CD4-positive, alpha-beta T cell treated with Interleukin-6 at 100 ng/mL for 8 hours (primary cell): ENCODE measurements around the gene ARHGAP6.

Source experiments
- DNase-seq: peaks from one replicate; pipeline ENCODE4 v3.0.0-alpha.2; 2020; ENCODE audit warnings: mixed read lengths, low spot score

ARHGAP6 gene

DNA sequence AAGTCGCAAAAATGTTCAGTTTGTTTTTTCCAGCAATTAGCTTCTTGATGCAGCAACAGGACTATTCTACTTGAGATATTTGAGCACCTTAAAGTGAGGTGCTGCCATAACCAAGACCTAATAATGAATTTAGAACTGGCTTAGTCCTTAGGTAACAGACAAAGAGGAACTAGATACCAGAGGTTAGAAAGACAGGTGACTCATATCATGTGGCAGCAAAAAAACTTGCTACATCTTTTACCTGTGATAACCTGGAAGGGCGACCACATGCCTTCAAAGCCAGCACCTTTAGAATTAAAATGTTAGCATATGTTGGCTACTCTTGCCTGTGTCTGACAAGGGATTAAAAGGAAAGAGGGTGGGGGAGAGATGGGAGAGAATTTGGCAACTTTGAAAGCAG, 90.4 kb downstream of the ARHGAP6 start:
- no peak for DNase-seq

DNA sequence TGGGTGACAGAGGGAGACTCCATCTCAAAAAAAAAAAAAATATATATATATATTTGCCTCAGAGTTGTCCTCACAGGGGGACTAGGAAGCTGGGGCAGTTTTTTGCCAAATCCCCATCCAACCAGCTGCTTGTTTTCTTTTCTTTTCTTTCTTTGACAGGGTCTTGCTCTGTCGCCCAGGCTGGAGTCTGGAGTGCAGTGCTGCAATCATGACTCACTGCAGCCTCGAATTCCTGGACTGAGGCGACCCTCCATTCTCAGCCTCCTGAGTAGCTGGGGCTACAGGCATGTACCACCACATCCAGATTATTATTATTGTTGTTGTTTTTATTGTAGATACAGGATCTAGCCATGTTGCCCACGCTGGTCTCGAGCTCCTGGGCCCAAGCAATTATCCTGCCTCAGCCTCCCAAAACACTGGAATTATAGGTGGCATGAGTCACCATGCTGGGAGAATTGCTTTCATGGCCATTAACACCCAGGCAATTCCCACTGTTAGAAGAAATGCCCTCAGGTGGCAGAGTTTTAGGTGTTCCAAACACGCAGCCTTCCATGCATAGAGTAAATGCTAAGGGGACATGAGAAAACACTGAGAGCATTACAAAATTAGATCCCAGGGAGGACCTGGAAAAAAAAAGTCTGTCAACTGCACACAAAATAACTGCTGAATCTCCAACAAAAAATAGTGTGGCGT, 98.0 kb downstream of the ARHGAP6 start:
- DNase-seq, result no peak

DNA sequence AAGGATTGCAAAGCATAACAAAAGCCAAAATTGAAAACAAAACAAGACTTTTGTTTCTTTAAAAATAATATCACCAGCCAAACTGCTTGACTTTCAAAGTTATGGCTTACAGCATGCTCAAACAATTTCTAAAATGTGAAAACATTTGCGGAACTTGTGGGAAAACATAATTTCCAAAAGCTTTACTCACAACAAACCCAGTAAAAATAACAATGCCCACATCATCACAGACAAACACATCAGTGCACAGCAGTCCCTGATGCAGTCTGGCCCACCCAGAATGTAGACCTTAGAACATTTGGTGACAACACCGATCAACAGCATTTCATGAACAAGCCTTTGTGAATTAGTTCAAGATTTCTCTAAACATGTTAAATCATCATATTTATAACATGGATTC, 98.9 kb downstream of the ARHGAP6 start:
- no peak for DNase-seq

DNA sequence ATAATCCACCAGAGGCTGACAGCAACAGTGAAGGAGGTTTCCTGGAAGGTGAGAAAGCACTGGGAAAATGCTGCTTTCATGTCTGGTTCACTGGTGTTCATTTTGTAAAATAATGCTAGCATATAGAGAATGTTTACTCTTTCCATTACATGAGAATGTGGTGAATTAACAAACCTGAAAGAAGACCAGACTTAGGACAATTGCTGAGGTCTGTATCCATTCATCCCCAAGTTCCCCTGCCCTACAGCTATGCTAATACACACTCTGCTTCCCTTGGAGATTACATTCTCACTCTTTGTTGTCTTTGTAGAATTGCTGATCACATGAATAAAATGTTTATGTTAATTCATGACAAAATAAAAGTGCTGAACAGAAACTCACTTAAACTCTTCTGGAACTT, 99.5 kb downstream of the ARHGAP6 start:
- DNase-seq, result no peak

DNA sequence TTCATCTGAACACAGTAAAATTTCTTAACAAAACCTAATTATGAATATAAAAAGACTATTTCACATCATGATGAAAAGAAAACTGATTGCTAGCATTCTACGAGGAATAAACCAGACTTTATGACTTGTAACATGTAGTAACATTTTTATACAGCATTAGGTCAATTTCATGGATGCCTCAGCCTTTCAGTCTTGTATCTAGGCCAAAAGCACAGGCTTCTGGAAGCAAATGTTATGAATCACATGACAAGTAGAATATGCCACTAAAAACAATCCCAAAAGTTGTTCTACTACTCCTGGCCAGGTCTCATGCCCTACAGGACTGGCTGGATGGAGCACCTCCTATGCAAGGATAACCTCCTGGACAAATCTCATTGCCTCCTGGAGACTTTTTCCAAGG, 101.2 kb downstream of the ARHGAP6 start:
- DNase-seq, result no peak

DNA sequence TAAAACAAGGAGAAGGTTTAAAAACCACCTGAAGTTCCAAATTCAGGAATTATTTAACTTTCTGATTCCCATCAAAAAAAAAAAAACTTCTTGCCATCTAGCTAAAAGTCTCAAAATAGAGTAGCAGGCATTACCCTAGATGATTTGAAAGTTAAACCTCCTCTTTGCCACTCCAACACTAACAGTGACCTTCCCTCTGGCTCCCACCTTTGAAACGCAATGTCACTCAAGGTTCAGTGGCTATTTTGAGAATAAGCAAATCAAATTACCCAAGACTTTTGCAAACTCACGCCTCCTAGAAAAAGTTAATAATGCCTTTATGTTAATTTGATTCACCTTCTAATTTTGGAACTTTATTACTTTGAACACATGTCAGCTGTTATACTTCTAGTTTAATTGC, 103.2 kb downstream of the ARHGAP6 start:
- no peak for DNase-seq

DNA sequence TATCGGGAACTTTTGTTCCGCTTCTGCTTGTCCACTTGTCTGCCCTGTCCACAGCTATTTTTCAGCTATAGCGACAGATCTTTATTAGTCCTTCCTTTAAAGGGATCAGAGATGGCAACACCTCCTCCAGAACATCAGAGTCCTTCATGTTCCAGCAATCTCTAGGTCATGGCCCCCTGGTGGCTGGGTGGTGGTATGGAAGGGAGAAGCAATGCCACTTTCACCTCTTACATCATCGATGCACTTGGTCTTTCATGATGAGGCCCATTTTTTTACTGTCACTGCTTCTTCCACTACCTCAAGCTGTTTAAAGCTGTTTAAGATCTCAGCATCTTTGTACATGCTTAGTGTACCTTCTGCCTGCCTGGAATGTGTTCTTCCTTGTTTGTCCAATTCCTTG, 106.7 kb downstream of the ARHGAP6 start:
- peak; percentile 18 for DNase-seq

DNA sequence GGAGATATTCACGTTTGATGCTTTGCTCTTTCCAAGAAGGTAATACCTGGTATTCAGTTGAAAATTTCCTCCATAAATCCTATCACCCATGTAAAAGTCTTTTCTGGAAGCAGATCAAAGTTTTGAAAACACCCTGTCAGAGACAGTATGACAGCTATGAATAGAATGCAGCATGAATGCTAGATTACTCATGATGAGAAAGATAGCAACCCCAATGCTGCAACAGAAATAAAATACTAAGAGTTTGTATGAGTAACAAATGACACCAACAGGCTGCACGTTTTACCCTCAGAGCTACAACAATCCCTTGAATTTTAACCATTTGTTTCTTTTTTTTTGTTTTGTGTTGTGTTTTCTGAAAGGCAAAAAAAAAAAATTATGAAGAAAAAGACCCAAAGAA, 108.6 kb downstream of the ARHGAP6 start:
- no peak for DNase-seq

DNA sequence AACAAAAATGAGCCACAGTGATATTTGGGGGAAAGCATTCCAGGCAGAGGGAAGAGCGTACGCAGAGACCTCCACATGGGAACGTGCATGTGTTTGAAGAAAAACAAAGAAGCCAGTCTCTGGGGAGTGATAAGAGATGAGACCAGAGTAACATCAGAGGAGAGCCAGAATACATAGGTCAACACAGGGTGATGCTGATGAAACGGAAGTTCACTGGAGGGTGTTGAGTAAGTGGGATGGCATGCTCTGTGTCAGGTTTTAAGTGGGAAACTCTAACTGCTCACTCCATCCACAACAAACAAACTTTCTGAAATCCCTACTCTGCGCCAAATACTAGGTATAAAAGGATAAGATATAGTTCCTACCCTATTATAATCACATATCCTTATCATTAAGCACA, 110.0 kb downstream of the ARHGAP6 start:
- no peak for DNase-seq

DNA sequence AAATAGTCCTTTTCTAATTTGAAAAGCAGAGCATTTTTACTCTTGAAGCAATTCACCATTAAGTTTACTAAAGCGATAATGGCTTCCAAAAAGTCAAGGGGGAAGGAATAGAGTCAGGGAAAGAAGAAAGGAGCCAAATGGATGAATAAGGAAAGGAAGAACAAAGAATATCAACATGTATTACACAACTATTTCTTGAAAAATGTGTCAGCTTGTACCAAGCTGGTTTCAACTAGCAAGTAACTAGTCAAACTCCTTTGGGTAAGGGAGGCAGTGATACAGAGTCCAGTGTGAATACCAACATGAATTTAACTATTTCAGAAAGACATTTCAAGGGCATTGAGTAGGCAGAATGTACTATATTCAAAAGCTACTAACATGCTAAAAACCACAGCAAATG, 112.1 kb downstream of the ARHGAP6 start:
- no peak for DNase-seq

DNA sequence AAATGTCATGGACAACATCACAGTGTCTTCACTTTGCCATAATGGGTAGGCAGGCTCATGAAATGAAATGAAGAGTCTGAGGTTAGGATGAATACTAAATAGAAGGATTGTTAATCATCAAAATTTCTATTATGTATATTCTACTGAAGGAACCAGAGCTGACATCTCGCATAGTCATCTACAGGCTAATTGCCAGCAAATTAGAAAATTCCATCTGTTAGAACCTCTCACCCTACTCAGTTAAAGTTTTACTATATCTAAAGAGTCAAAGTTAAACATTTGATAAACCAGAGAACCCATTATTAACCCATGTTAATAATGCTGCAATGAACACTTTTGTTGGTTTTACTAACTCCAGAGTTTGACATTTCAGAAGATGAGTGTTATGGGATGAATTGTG, 114.6 kb downstream of the ARHGAP6 start:
- DNase-seq, result no peak

DNA sequence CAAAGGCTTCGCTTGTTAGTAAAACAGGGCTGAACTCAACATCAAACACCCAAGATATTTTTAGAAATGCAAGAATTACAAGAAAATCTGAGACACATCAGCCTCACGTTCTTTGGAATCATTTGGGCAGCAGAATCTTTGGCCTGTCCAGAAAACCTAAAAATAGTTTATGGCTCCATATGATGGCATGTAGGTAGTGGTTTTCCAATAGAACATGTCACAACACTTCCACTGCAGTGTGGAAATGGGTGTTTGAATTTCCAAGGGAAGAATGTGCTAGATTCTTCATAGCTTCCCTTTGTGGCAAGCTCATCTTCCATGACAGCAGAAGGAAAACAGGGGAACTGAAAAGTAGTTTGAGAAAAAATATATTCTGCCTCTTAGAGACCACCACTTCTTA, 118.8 kb downstream of the ARHGAP6 start:
- no peak for DNase-seq

DNA sequence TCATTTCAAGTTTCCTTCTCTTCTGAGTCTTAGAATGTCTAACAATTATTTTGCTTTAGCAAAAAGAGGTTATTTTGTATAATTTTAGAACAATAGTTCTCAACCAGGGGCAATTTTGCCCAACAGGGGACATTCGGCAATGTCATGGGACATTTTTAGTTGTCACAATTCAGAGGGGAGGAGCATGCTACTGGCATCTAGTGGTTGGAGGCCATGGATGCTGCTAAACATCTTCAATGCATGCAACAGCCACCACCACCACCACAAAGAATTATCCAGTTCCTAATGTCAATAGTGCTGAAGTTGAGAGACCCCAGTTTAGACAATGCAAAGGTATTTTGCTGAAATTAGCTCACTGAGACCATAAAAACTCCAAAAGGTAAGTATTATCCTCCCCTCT, 122.5 kb downstream of the ARHGAP6 start:
- no peak for DNase-seq

DNA sequence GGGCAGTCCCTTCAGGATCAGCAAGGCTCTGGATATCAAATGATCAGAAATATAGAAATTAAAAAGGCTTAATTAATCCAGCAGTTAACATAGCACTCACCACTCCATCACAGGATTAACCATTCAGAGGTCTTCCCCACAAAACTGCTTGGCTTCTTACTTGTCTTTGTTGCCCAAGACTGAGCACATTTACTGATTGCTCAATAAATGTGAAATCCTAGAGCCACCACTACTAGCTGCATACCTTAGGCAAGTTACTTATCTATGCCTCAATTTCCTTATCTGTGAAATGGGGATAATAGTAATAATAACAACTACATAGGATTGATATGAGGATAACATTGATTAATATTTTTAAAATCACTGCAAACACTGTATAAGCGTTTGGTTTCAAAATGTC, 124.2 kb downstream of the ARHGAP6 start:
- DNase-seq, result no peak

DNA sequence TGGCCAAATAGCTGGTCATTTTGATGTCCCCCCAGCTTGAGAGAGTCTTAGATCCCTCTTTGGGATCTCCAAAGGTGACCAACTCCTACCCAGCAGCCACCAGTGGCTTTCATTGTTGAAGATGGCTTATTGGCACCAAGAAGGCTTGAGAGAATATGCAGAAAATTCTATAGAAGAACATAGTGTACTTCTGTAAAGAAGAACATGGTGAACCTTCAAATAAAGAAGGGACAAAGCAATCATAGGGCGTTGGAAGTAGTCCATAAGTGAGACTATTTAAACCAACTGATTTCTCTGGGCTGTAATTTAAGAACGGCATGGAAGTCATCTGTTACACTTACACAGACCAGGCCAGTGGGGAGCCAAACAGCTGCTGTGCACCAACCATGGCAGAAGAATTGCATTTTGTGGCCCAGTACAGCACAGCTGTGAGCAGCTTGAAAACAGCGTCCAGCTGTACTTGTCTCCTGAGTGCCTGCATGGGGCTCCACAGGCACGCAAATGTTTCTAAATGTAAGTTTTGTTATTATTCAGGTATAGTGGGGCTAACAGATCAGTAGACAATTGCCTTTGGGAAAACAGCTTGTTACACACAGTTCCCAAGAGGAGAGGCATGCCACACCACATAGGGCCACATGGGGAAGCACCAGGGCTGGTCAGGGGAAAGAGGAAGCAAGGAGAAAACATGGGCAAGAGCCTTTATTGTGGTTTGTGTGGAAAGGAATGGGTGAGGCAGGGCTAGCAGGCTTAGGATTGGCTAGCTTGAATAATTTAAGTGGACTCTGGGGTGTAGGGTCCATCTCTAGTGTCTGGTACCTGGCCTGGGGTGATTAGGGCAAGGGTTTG, 125.0 kb downstream of the ARHGAP6 start:
- DNase-seq, result no peak

DNA sequence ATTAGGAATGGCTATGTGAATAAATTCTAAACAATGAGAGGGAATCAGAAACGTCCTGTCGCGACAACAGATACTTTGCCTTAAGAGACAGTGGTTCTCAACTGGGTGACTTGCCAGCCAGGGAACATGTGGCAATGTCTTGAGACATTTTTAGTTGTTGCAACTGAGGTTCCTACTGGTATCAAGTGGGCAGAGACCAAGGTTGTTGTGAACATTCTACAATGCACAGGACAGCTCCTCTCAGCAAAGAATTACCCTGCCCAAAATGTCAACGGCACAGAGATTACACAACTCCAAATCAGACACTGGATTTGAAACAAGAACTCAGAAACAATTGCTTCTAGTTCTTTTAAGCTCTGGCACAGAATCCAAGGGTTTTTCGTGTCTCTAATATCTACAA, 128.6 kb downstream of the ARHGAP6 start:
- DNase-seq, result no peak

DNA sequence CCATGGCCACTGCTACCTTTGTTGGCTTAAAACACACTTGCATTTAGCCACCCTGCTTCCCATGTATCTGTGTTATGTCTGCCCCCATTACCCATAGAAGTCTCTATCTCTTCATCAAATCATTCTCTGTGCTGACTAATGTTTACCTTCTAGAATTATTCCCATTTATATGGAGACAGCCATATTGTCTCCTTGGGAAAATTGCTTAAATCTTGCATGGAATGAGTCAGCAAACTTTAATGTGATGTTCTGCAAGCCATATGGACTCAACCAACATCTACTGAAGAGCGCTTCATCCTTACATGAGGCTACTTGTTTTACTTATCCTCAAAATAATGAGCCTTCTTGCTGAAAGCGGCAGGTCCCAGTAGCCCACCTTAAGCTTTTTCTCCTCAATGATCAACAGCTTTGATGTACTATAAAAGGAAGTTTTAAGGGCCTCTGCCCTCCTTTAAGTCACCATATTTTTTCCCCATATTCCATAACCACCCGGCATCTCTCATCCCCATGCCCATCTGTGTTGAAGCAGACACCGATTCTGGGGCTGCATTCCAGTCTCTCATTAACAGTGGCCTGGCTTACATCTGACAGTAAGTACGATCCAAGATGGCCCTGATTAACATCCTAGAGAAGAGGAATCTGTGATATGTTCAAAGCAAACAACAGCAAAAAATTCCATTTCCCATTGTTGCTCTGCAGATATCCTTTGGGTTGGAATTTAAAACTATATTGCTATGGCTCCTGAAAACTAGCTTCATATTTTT, 130.4 kb downstream of the ARHGAP6 start:
- no peak for DNase-seq

DNA sequence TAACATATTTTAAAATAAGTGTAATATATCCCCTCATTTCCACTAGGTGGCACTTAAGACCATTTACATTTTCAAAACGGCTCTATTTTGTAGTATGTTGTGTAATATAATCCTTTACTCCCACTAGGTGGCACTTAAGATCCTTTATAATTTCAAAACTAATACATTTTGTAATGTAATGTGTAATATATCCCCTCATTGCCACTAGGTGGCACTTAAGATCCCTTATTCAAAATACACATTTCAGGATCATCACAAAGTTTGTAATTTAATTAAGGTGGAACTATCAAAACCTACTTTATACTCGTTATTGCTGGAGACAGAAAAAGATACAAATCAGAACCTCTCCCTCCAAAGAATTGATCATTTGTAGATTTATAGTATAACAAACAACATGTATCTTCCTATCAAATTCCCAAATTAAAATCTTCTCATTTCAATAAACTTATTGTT, 132.5 kb downstream of the ARHGAP6 start:
- peak; percentile 65 for DNase-seq

DNA sequence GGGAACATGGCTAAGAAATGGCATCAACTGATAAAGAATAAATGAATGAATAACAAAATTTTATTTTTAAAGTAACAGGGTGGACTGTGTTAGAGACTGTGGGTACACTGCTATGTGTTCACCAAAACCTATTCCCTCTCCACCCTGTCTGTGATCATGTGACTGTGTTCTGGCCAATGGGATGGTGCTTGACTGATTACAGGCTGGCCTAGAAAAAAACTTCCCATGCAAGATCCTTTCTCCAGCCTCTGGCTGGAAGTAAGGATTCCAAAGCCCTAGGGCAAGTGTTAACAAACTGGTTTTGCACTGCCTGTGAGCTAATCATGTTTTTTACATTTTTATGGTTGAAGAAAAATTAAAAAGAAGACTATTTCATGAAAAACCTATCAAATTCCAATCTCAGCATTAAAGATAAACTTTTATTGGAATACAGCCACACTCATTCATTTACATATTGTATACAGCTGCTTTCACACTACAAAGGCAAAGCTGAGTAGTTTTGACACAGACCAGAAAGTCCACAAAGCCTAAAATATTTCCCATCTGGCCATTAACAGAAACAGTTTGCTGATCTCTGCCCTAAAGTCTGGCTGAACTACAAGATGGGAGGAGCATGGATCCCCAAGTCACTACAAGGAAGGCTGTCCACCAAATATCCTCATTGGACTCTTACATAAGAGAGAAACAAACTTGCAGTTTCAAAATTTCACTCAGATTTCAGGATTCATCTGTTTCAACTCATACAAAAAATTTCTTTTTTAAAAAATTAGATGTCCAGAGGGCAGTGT, 133.2 kb downstream of the ARHGAP6 start:
- no peak for DNase-seq

DNA sequence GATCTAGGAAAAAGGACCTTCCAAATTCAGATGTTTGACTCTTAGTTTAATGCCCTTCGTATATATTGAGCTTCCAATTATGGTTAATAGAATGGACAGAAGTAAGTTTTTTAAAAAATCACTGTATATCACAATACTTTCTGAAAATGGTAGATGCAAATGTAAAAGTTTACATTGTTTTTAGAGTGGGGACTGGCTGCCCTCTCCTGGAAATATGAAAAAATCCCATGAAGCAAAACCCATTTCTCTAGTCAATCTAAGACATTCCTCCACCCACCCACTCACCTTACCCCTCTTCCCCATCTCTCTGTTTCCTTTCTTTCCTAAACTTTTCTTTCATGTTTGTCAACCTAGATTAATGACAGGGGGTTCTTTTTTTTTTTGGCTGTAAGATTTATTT, 134.5 kb downstream of the ARHGAP6 start:
- no peak for DNase-seq

DNA sequence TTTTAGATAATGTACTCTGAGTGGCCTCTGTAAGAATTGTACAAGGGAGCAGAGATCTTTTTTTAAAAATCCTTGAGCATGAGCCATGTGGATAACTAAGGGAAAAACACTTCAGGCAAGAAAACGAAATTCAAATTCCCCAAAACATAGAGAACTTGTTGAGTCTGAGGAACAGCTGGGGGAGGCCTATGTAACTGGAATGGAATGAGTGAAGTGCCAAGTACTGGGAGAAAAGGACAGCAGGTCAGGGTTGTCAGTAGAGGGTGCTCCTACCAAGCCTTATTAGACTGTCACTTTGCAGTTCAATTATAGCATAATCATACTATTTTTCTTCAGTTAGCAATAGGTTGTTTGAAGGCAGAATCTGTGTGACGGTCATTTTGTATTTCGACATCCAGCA, 135.1 kb downstream of the ARHGAP6 start:
- no peak for DNase-seq

DNA sequence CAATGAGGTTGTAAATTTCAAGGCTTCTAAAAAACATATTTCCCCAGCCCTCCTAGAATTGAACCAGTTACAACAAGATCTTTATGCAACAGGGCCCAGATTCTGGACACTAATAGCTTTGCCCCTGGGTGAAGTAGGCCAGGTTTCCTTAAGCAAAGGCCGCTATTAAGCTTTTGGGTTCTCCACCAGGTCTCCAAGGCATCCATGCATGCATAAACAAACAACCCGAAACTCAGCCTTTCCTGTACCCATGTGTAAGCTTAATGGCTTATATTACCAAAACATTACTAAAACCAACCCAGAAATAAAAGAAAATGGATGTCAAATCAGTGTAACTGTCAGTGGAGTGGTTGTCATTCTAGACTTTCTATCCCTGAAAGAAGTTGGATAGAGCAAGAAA, 137.1 kb downstream of the ARHGAP6 start:
- no peak for DNase-seq
